ENCODE measurements around the gene C2orf42.
"Not testable (repeated sequence)": the region's sequence is repeated elsewhere in the genome, so short reads cannot be mapped to it uniquely, and the experiment has no call there.

Gene C2orf42

GRCh38 chr2:70169654-70170245 lies 21.1 kb downstream of the C2orf42 start:
- DNase-seq: not testable (repeated sequence)

DNA sequence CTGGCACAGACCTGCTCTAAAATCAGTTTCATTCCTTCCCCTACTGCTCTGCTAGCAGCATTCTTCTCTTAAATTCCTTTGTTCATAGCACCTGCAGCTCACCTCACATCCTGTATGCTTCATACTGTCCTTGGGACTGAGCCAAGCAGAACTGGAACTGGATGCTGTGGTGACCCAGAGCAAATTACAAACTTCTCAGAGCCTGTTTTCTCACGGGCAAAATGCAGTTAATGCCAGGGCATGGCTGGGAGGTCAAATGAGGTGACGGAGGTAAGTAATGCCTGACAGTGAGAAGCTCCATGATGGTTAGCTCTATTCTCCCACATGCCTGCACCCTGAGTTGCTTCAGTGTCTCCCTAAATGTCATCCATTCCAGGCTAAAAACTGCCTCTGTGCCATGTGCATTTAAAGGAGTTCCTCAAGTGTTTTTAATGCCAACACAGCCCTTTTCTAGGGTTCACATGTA lies 29.7 kb downstream of the C2orf42 start:
- DNase-seq: no peak

DNA sequence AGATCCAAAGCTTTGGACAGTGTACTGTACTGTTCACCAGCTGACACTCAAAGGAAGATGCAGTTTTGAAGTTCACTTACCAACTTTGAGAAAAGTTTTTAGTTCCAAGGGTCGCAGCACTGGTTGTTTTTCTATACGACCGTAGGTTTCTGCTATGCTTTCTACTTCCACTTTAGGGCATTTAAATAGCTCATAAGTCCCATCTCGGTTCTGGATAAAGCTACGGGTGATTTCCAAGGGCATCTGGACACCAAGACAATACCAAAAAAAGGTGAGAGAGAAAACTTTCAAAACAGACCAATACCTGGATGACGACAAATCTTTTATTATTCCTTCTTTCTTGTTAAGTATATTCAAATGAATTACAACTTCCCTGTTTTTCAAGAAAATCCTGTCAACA lies 30.3 kb downstream of the C2orf42 start:
- DNase-seq: no peak

DNA sequence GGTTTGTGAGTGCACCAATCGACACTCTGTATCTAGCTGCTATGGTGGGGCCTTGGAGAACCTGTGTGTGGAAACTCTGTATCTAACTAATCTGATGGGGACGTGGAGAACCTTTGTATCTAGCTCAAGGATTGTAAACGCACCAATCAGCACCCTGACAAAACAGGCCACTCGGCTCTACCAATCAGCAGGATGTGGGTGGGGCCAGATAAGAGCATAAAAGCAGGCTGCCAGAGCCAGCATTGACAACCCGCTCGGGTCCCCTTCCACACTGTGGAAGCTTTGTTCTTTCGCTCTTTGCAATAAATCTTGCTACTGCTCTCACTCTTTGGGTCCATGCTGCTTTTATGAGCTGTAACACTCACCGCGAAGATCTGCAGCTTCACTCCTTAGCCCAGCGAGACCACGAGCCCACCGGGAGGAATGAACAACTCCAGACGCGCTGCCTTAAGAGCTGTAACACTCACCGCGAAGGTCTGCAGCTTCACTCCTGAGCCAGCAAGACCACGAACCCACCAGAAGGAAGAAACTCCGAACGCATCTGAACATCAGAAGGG lies 41.6 kb downstream of the C2orf42 start:
- not testable (repeated sequence) for DNase-seq

DNA sequence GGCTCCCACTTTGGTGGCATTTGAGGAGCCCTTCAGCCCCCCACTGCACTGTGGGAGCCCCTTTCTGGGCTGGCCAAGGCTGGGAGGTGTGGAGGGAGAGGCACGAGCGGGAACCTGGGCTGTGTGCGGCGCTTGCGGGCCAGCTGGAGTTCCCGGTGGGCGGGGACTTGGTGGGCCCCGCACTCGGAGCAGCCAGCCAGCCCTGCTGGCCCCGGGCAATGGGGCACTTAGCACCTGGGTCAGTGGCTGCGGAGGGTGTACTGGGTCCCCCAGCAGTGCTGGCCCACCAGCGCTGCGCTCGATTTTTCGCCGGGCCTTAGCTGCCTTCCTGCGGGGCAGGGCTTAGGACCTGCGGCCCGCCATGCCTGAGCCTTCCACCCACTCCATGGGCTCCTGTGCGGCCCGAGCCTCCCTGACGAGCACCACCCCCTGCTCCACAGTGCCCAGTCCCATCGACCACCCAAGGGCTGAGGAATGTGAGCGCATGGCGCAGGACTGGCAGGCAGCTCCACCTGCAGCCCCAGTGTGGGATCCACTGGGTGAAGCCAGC lies 42.5 kb downstream of the C2orf42 start:
- DNase-seq: not testable (repeated sequence)

DNA sequence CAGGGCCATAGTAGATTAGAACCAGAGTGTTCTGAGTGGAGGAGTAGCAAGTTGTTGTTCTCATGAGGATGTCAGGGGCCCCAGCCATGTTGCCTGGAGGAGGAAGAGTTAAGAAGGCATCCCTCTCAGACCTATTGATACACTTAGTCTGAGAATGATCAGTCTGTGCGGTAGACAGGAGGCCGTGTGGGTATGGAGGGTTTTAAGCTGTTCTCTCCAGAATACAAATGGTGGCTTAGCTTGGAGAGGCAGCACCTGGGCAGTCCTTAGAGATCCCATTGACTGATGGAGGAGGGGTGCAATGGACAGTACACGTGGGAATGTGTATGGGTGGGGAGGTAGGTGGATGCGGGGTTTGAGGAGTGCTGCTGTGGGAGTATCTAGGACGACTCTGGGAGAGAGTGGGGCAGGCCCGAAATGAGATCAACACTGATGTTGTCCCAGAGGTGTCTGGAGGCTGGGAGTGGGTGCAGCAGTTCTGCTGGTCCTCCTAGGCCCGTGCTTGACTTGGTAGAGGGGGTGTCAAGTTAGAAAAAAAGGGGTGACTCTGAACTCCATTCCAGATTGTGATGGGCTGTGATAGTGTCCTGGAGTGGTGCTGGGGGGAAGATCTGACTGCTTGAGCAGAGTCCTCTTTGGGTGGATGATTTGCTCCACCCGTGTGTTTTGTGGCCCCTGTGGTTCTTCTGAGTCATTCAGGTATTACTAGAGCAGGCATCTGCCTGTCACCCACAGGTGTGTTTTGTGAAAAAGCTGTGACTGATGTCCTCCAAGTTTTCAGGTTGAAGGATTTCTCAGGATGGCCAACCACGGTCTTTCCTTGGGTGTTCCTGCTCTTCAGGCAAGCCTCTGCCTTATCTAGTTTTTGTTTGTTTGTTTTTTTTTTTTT lies 44.7 kb downstream of the C2orf42 start:
- DNase-seq: no peak

GRCh38 chr2:70145144-70145490 lies 45.7 kb downstream of the C2orf42 start:
- no peak for DNase-seq

DNA sequence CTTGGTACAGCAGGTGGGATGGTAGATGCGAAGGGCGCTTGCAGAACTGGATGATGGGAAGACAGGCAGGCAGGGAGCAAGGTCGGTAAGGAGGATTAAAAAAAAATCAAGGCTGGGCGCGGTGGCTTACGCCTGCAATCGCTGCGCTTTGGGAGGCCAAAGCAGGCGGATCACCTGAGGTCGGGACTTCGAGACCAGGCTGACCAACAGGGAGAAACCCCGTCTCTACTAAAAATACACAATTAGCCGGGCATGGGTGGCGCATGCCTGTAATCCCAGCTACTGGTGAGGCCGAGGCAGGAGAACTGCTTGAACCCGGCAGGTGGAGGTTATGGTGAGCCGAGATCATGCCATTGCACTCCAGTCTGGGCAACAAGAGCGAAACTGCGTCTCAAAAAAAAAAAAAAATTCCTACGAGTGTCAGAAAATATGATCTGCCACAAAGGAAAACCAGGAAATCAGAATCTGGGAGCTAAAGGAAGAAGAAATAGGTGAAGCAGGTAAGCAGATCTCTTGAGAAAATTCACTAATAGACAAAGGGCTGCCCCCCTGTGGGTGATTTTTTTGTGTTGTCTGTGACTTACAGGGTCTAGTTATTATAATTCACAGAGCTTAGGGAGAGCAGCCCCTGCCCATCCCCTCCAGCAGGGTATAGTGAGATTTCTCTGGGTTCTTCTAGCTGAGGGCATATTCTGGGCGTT lies 46.2 kb downstream of the C2orf42 start:
- no peak for DNase-seq

DNA sequence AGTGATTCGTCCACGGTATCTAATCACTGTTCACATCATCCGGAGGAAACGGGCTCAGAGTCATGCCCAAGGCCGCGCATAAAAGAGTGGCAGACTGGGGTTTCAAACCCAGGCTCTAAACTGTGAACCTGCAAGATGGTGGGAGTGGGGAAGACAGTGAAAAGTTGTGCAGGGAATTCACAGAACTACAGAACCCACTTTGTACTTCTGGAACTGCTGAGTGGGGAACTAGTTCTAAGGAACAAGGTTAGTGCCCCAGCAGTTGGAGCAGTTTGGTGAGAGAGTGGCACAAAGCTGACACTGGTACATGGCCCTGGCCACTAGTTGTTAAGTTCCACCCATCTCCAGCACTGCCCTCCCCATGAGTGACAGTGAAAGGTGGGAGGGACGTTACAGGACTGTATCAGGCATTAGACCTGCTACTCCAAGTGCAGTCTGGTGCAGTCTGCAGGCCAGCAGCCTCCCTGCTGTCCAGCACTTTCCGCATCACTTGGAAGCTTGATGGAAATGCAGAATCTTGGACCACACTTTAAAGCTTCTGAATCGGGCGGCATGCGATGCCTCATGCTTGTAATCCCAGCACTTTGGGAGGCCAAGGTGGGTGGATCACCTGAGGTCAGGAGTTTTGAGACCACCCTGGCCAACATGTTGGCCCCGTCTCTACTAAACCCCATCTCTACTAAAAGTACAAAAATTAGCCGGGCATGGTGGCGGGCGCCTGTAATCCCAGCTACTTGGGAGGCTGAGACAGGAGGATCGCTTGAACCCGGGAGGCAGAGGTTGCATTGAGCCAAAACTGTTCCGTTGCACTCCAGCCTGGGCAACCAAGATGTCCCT lies 47.3 kb downstream of the C2orf42 start:
- peak; percentile 82 for DNase-seq

DNA sequence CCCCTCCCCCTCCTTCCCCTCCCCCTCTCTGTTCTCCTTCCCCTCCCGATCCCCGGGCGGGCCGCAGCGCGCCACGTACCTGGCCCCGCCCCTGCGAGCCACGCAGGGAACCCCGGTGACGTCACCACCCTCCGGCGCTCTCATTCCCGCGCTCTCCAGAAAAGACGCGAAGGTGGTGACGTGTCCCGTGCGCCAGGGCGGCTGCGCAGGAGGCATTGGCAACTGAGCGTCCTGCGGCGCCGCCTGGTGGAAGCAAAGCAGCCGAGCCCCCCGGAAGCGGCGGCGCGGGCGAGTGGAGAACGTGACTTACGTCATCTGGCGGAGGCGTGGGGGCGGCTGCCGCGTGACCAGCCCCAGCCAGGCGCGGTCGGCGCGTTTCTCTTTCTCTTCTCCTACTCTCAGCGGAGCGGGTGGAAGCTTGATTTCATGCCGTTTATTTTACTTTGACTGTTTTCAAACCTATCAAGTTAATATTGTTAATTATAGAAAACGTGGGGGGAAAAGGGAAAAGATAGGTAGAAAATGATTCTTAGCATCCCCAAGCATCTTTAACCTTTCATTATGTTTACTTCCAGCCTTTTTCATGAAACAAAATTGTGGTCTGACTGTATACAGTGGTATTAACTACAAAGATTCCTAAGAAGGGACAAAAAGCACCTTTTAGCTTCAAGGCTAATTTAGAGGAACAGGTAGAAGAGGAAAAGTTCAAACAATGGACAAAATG lies 48.1 kb downstream of the C2orf42 start:
- DNase-seq: peak; percentile 97

DNA sequence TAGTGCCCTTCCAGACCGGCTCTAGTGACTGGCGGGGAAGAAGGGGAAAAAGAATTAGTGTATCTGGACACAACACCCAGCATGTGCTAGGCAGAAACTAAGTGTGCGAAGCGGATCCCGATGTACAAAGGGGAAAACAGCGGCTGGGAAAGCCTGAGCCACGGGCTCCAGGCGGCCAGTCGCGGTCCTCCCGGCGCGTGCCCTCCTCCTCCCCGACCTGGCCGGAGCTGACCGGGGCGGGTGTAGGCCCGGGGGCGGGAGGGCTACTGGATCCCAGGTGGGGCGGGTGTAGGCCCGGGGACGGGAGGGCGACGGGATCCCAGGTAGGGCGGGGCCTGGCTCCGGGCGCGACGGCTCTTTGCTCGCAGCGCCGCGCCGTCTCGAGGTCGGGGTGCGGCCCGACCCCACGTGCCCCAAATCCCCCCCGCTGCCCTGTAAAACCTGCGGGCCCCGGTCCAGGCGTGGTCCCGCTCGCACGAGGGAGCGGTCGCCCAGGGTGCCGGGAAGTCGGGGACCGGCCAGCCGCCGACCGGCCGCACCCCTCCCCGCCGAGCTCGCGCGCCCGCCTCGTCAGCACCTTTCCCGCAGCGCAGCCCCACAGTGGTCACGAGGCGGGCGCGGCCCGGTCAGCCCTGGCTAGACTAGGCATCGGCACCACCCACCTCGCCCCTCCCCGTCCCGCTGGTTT lies 48.8 kb downstream of the C2orf42 start:
- DNase-seq: peak; percentile 65

- peak; percentile 98 for DNase-seq
These were observed 49.5 kb downstream of the C2orf42 start for GRCh38 chr2:70141212-70141901.

GRCh38 chr2:70140791-70141211 lies 50.0 kb downstream of the C2orf42 start:
- DNase-seq: no peak

DNA sequence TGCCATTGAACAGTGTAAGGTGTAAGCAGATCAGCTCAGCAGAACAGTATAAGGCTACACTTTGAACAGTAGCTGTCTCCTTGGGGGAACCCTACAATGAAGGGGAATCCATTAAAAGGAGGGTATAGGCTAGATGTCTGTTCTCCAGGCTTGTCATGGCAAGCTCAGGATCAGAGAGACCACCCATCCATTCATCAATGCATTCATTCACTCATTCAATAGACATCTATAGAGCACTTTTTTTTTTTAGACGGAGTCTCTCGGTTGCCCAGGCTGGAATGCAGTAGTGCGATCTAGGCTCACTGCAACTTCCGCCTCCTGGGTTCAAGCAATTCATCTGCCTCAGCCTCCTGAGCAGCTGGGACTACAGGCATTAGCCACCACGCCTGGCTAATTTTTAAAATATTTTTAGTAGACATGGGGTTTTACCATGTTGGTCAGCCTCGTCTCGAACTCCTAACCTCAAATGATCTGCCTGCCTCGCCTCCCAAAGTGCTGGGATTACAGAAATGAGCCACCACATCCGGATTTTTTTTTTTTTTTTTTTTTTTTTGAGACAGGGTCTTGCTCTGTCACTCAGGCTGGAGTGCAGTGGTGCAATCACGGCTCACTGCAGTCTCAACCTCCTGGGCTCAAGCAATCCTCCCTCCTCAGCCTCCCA lies 56.4 kb downstream of the C2orf42 start:
- DNase-seq: not testable (repeated sequence)

- no peak for DNase-seq
These were observed 57.1 kb downstream of the C2orf42 start for GRCh38 chr2:70133491-70134322.

- DNase-seq: no peak
These were observed 57.7 kb downstream of the C2orf42 start for GRCh38 chr2:70133127-70133452.

- peak; percentile 46 for DNase-seq
These were observed 58.3 kb downstream of the C2orf42 start for GRCh38 chr2:70132244-70133126.

Data from NCI-H510A (cell line).